PC-3 (cell line): ENCODE measurements around the gene MRPL57.

Experiments used
- CTCF ChIP-seq: fragments of 300-600 bp; sonication (generic); conservative IDR thresholded peaks from 2 replicates; pipeline ENCODE4 v1.5.1; 2017; ENCODE audit warnings: antibody characterized with exemption, low read depth, mild to moderate bottlenecking, low read length
- EZH2 ChIP-seq: fragments of 300-600 bp; sonication (generic); IDR thresholded peaks from one replicate; pipeline ENCODE4 v1.6.1; 2017; ENCODE audit warnings: antibody characterized with exemption, mild to moderate bottlenecking, low read length; ENCODE audit not compliant: unreplicated experiment
- EZH2phosphoT487 ChIP-seq: fragments of 300-600 bp; sonication (generic); IDR thresholded peaks from 2 replicates; pipeline ENCODE4 v1.6.1; 2018; ENCODE audit warnings: mild to moderate bottlenecking, antibody characterized with exemption, low read length, borderline replicate concordance

GRCh38 chr13:21147827-21148226, 28.6 kb upstream of the MRPL57 start:
- TF ChIP-seq CTCF = no peak
- TF ChIP-seq EZH2 = no peak
- TF ChIP-seq EZH2phosphoT487 = no peak
